GM23338 (cell line): ENCODE measurements around the gene KCNF1. TPM values are rescaled to one million over a fixed set of nuclear protein-coding genes. Genes with fewer than 3 reads are reported as not detected.

Experiments used
- ATAC-seq: fragments of 200-7000 bp; cut with Tn5 transposase; 3 replicates; pipeline ENCODE4 v1.9.1; 2020
- DNase-seq: peaks from one replicate; pipeline ENCODE4 v3.0.0-alpha.2; 2015; ENCODE audit warnings: low spot score
- H2AFZ ChIP-seq: fragments of 200-600 bp; sonication (generic); 2 replicates; pipeline ENCODE4 v1.8.0; 2016; ENCODE audit warnings: antibody characterized with exemption, mild to moderate bottlenecking, moderate library complexity
- H3F3A ChIP-seq: fragments of 200-600 bp; sonication (generic); replicated peaks from 2 replicates; pipeline ENCODE4 v1.8.0; 2017; ENCODE audit warnings: antibody characterized with exemption, mixed run types, low read depth
- H3K27ac ChIP-seq: fragments of 200-600 bp; sonication (generic); 2 replicates; pipeline ENCODE4 v1.6.1; 2016; ENCODE audit warnings: low read depth
- H3K27me3 ChIP-seq: fragments of 200-600 bp; sonication (generic); 2 replicates; pipeline ENCODE4 v1.8.0; 2016; ENCODE audit warnings: mild to moderate bottlenecking, mixed run types, moderate library complexity; ENCODE audit not compliant: insufficient read depth
- H3K36me3 ChIP-seq: fragments of 200-600 bp; sonication (generic); 2 replicates; pipeline ENCODE4 v1.8.0; 2016; ENCODE audit warnings: mild to moderate bottlenecking; ENCODE audit not compliant: insufficient read depth
- H3K4me1 ChIP-seq: fragments of 200-600 bp; sonication (generic); 2 replicates; pipeline ENCODE4 v1.8.0; 2016; ENCODE audit warnings: mild to moderate bottlenecking, moderate library complexity; ENCODE audit not compliant: insufficient read depth
- H3K4me2 ChIP-seq: fragments of 200-600 bp; sonication (generic); 2 replicates; pipeline ENCODE4 v1.7.1; 2017; ENCODE audit warnings: mixed run types
- H3K4me3 ChIP-seq: fragments of 200-600 bp; sonication (generic); 2 replicates; pipeline ENCODE4 v1.6.1; 2016; ENCODE audit warnings: mixed run types
- H3K79me2 ChIP-seq: fragments of 200-600 bp; sonication (generic); replicated peaks from 2 replicates; pipeline ENCODE4 v1.8.0; 2017; ENCODE audit warnings: mild to moderate bottlenecking; ENCODE audit not compliant: insufficient read depth
- H3K9me2 ChIP-seq: fragments of 200-600 bp; sonication (generic); 2 replicates; pipeline ENCODE4 v1.8.0; 2017; ENCODE audit not compliant: insufficient read depth
- H4K20me1 ChIP-seq: fragments of 200-600 bp; sonication (generic); replicated peaks from 2 replicates; pipeline ENCODE4 v1.8.0; 2017; ENCODE audit warnings: mild to moderate bottlenecking; ENCODE audit not compliant: insufficient read depth
- H3K27ac Mint-ChIP-seq: 2 replicates; pipeline ENCODE4 v1.8.0; 2020; ENCODE audit warnings: inconsistent platforms, mild to moderate bottlenecking, moderate library complexity, mixed read lengths
- H3K27me3 Mint-ChIP-seq: 3 replicates; pipeline ENCODE4 v1.8.0; 2022; ENCODE audit warnings: low read depth, mild to moderate bottlenecking, moderate library complexity, mixed read lengths, inconsistent platforms; ENCODE audit not compliant: insufficient read depth, poor library complexity
- H3K36me3 Mint-ChIP-seq: 3 replicates; pipeline ENCODE4 v1.8.0; 2021; ENCODE audit warnings: low read depth, mild to moderate bottlenecking, inconsistent platforms, moderate library complexity, mixed read lengths
- H3K4me1 Mint-ChIP-seq: 3 replicates; pipeline ENCODE4 v1.8.0; 2020; ENCODE audit warnings: mild to moderate bottlenecking, inconsistent platforms, mixed read lengths
- H3K4me3 Mint-ChIP-seq: 3 replicates; pipeline ENCODE4 v1.8.0; 2021; ENCODE audit warnings: moderate library complexity, mild to moderate bottlenecking, inconsistent platforms, mixed read lengths
- H3K9me3 Mint-ChIP-seq: 3 replicates; pipeline ENCODE4 v1.8.0; 2020; ENCODE audit warnings: moderate library complexity, mild to moderate bottlenecking, inconsistent platforms, mixed read lengths
- CREB1 ChIP-seq: fragments of 250-450 bp; sonication (Bioruptor Pico); IDR thresholded peaks from 2 replicates; pipeline ENCODE4 v1.5.0; 2020; ENCODE audit warnings: low read depth, mild to moderate bottlenecking, moderate library complexity
- EZH2phosphoT487 ChIP-seq: fragments of 200-600 bp; sonication (generic); IDR thresholded peaks from one replicate; pipeline ENCODE4 v1.8.1; 2018; ENCODE audit warnings: antibody characterized with exemption; ENCODE audit not compliant: unreplicated experiment
- JUNB ChIP-seq: IDR thresholded peaks from one replicate; pipeline ENCODE4 v1.6.1; 2016; ENCODE audit warnings: antibody characterized with exemption; ENCODE audit not compliant: unreplicated experiment
- POLR2AphosphoS5 ChIP-seq: IDR thresholded peaks from 2 replicates; pipeline ENCODE4 v1.6.1; 2016; ENCODE audit warnings: antibody characterized with exemption, low read depth
- polyA plus RNA-seq: library from polyadenylated mRNA; unstranded; fragments of >200 nt; fragmentation: Nextera tagmentation; extraction: Ambion mirVana; gene quantifications from 2 replicates; pipeline ENCODE4 v1.2.1, GENCODE V29; 2016
- total RNA-seq: library from RNA; depleted of rRNA; stranded (reverse); fragments of >200 nt; shearing (Covaris generic); gene quantifications from 2 replicates; pipeline ENCODE4 v1.2.3, GENCODE V29; 2014
- TF ChIP-seq, protein P1 (sequence below): IDR thresholded peaks from one replicate; pipeline ENCODE4 v1.6.1; 2018; ENCODE audit warnings: antibody characterized with exemption; ENCODE audit not compliant: unreplicated experiment
- TF ChIP-seq, protein P2 (sequence below), 2 experiments: fragments of 200-600 bp in 1 of 2; sonication (generic) in 1 of 2; conservative IDR thresholded peaks; 2 replicates each; pipeline versions ENCODE4 v1.5.1 to v1.6.1; 2016 to 2017; ENCODE audit warnings: antibody characterized with exemption in 2 of 2, low read depth in 2 of 2, mild to moderate bottlenecking in 2 of 2, moderate library complexity in 1 of 2
- TF ChIP-seq, protein P3 (sequence below): fragments of 250-450 bp; sonication (Bioruptor Pico); IDR thresholded peaks from 2 replicates; pipeline ENCODE4 v1.5.0; 2020; ENCODE audit warnings: mild to moderate bottlenecking, moderate library complexity

The KCNF1 gene
- total and polyA plus RNA-seq, 2 experiments from 2014 or later, result 0.11 to 1.5 TPM

DNA sequence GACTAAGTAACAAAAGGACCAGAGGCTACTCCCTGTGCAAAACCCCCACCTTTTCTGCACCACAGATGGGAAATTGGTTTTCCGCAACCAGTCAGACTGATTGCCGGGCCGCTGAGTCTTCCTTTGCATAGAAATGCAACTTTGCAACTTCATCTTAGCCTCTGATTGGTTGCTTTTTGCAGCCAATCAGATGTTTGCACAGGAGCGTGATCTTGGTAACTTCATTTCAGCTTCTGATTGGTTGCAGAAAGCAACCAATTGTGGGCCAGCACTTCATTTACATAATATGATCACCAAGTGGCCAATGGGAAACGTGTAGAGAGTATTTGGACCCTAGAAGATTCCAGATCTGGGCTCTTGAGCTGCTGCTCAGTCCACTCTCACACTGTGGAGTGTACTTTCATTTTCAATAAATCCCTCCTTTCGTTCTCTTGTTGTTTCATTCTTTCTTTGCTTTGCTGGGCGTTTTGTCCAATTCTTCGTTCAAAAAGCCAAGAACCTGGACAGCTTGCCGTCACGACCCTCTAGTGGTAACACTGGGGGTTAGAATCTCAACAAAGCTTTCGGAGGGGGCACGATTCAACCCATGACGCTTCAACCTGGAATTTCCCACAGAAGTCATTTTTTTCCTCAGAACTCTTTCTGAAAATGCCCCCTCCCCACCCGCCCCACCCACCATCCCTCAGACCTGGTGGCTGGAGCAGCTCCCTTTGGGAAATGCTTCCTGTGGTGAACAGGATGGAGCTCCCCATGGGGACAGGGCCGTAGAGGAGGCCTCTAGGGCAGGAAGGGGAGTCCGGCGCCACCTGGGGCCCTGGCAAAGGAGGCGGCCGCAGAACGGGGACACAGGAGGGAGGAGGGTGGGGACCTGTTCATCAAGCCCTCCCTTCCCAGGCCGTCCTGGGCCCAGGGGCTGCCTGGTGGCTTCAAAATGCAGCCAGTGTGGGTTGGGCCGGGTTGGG lies 31.8 kb upstream of the KCNF1 start:
- Mint-ChIP-seq H3K4me3 (no peak overlapping the region), H3K36me3 (no peaks in the 10 kb centered on the region), H3K4me1 (peaks cover 35% of the 10 kb centered on the region), H3K9me3 (no peaks in the 10 kb centered on the region; the same call in 2 of the 3 replicates), H3K27me3 (peaks cover 8% of the 10 kb centered on the region), H3K27ac (no peak overlapping the region)
- Histone ChIP-seq H3K27me3 (no peaks in the 10 kb centered on the region), H4K20me1 (no peaks in the 10 kb centered on the region), H2AFZ (peak overlapping the region; percentile 81; the same call in 1 of the 2 replicates), H3F3A (no peaks in the 10 kb centered on the region), H3K4me1 (peaks cover 14% of the 10 kb centered on the region), H3K79me2 (no peaks in the 10 kb centered on the region), H3K9me2 (no peaks in the 10 kb centered on the region), H3K4me3 (no peak overlapping the region), H3K36me3 (no peaks in the 10 kb centered on the region), H3K4me2 (no peak overlapping the region), H3K27ac (no peak overlapping the region)
- DNase-seq, result peak; percentile 53
- peak; percentile 23; the same call in 2 of the 3 replicates for ATAC-seq
- TF ChIP-seq, protein P1, sequence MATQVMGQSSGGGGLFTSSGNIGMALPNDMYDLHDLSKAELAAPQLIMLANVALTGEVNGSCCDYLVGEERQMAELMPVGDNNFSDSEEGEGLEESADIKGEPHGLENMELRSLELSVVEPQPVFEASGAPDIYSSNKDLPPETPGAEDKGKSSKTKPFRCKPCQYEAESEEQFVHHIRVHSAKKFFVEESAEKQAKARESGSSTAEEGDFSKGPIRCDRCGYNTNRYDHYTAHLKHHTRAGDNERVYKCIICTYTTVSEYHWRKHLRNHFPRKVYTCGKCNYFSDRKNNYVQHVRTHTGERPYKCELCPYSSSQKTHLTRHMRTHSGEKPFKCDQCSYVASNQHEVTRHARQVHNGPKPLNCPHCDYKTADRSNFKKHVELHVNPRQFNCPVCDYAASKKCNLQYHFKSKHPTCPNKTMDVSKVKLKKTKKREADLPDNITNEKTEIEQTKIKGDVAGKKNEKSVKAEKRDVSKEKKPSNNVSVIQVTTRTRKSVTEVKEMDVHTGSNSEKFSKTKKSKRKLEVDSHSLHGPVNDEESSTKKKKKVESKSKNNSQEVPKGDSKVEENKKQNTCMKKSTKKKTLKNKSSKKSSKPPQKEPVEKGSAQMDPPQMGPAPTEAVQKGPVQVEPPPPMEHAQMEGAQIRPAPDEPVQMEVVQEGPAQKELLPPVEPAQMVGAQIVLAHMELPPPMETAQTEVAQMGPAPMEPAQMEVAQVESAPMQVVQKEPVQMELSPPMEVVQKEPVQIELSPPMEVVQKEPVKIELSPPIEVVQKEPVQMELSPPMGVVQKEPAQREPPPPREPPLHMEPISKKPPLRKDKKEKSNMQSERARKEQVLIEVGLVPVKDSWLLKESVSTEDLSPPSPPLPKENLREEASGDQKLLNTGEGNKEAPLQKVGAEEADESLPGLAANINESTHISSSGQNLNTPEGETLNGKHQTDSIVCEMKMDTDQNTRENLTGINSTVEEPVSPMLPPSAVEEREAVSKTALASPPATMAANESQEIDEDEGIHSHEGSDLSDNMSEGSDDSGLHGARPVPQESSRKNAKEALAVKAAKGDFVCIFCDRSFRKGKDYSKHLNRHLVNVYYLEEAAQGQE, result no peak
- TF ChIP-seq, protein P2, sequence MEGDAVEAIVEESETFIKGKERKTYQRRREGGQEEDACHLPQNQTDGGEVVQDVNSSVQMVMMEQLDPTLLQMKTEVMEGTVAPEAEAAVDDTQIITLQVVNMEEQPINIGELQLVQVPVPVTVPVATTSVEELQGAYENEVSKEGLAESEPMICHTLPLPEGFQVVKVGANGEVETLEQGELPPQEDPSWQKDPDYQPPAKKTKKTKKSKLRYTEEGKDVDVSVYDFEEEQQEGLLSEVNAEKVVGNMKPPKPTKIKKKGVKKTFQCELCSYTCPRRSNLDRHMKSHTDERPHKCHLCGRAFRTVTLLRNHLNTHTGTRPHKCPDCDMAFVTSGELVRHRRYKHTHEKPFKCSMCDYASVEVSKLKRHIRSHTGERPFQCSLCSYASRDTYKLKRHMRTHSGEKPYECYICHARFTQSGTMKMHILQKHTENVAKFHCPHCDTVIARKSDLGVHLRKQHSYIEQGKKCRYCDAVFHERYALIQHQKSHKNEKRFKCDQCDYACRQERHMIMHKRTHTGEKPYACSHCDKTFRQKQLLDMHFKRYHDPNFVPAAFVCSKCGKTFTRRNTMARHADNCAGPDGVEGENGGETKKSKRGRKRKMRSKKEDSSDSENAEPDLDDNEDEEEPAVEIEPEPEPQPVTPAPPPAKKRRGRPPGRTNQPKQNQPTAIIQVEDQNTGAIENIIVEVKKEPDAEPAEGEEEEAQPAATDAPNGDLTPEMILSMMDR (conservative IDR thresholded peaks at IDR 0.05; ENCODE audit: low read depth in 2 of 2), result peak; percentile 27 to 35

DNA sequence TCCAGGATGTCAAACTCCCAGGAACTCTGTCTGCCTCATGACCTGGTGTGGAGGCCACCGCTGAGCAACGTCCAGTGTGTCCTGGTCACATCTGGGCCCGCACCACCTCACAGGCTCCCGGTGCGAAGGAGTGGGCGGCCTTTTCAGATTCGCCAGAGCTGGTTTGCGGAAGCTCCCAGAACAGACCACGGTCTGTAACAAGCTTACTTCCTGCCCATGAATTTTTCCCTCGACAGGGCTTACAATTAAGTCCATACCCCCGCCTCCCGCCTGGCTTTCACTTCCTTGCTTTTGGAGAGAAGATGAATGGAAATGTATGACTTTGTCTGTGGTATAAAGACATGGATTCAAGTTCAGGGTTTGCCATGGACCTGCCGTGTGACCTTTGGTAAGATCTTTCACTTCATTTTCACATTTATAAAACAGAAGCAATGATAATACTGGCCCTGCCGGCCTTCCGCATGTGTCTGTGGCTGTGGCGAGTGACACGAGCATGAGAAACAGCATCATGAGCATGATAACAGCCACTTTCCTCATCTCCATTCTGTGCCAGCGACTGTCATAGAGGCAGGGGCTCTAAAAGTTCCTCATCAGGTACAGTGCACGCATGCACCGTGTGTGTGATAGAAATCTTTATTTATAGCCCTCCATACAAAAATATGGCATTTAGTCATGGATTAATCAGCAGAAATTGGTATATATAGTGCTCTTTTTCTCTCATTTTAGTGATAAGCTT lies 31.0 kb upstream of the KCNF1 start:
- H3K4me1 Mint-ChIP-seq, result peaks cover 43% of the 10 kb centered on the region
- no peaks in the 10 kb centered on the region for H3K36me3 ChIP-seq
- ATAC-seq (no peak), DNase-seq (no peak)
- no peaks in the 10 kb centered on the region for H3F3A ChIP-seq
- H3K9me2 ChIP-seq, result no peaks in the 10 kb centered on the region
- H3K27me3 Mint-ChIP-seq, result peaks cover 8% of the 10 kb centered on the region
- H3K27me3 ChIP-seq, result no peaks in the 10 kb centered on the region
- no peak overlapping the region for H3K4me3 Mint-ChIP-seq
- no peak overlapping the region for H3K4me2 ChIP-seq
- H3K36me3 Mint-ChIP-seq, result no peaks in the 10 kb centered on the region
- no peaks in the 10 kb centered on the region for H4K20me1 ChIP-seq
- peak overlapping the region; percentile 36; the same call in 1 of the 2 replicates for H3K27ac Mint-ChIP-seq
- no peak overlapping the region for H3K27ac ChIP-seq
- H3K4me1 ChIP-seq, result peaks cover 19% of the 10 kb centered on the region
- no peaks in the 10 kb centered on the region; the same call in 2 of the 3 replicates for H3K9me3 Mint-ChIP-seq
- H3K4me3 ChIP-seq, result no peak overlapping the region
- H2AFZ ChIP-seq, result peak overlapping the region; percentile 59; the same call in 1 of the 2 replicates
- no peaks in the 10 kb centered on the region for H3K79me2 ChIP-seq
- TF ChIP-seq POLR2AphosphoS5 (no peak), JUNB (no peak), CREB1 (CRISPR knock-in tag) (no peak), EZH2phosphoT487 (no peak)
- TF ChIP-seq, protein P3, sequence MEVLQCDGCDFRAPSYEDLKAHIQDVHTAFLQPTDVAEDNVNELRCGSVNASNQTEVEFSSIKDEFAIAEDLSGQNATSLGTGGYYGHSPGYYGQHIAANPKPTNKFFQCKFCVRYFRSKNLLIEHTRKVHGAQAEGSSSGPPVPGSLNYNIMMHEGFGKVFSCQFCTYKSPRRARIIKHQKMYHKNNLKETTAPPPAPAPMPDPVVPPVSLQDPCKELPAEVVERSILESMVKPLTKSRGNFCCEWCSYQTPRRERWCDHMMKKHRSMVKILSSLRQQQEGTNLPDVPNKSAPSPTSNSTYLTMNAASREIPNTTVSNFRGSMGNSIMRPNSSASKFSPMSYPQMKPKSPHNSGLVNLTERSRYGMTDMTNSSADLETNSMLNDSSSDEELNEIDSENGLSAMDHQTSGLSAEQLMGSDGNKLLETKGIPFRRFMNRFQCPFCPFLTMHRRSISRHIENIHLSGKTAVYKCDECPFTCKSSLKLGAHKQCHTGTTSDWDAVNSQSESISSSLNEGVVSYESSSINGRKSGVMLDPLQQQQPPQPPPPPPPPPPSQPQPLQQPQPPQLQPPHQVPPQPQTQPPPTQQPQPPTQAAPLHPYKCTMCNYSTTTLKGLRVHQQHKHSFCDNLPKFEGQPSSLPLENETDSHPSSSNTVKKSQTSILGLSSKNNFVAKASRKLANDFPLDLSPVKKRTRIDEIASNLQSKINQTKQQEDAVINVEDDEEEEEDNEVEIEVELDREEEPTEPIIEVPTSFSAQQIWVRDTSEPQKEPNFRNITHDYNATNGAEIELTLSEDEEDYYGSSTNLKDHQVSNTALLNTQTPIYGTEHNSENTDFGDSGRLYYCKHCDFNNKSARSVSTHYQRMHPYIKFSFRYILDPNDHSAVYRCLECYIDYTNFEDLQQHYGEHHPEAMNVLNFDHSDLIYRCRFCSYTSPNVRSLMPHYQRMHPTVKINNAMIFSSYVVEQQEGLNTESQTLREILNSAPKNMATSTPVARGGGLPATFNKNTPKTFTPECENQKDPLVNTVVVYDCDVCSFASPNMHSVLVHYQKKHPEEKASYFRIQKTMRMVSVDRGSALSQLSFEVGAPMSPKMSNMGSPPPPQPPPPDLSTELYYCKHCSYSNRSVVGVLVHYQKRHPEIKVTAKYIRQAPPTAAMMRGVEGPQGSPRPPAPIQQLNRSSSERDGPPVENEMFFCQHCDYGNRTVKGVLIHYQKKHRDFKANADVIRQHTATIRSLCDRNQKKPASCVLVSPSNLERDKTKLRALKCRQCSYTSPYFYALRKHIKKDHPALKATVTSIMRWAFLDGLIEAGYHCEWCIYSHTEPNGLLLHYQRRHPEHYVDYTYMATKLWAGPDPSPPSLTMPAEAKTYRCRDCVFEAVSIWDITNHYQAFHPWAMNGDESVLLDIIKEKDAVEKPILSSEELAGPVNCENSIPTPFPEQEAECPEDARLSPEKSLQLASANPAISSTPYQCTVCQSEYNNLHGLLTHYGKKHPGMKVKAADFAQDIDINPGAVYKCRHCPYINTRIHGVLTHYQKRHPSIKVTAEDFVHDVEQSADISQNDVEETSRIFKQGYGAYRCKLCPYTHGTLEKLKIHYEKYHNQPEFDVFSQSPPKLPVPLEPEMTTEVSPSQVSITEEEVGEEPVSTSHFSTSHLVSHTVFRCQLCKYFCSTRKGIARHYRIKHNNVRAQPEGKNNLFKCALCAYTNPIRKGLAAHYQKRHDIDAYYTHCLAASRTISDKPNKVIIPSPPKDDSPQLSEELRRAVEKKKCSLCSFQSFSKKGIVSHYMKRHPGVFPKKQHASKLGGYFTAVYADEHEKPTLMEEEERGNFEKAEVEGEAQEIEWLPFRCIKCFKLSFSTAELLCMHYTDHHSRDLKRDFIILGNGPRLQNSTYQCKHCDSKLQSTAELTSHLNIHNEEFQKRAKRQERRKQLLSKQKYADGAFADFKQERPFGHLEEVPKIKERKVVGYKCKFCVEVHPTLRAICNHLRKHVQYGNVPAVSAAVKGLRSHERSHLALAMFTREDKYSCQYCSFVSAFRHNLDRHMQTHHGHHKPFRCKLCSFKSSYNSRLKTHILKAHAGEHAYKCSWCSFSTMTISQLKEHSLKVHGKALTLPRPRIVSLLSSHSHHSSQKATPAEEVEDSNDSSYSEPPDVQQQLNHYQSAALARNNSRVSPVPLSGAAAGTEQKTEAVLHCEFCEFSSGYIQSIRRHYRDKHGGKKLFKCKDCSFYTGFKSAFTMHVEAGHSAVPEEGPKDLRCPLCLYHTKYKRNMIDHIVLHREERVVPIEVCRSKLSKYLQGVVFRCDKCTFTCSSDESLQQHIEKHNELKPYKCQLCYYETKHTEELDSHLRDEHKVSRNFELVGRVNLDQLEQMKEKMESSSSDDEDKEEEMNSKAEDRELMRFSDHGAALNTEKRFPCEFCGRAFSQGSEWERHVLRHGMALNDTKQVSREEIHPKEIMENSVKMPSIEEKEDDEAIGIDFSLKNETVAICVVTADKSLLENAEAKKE, result no peak
